WERI-Rb-1 (cell line): Measurements from ENCODE around the gene AURKA.

ENCODE experiments used
- DNase-seq: peaks from one replicate; pipeline ENCODE4 v3.0.0-alpha.2; 2020
- H3K27ac ChIP-seq: fragments of 250-450 bp; sonication (Bioruptor Pico); 2 replicates; pipeline ENCODE4 v1.5.1; 2020; ENCODE audit warnings: mild to moderate bottlenecking, moderate library complexity
- H3K27me3 ChIP-seq: fragments of 250-450 bp; sonication (Bioruptor Pico); 2 replicates; pipeline ENCODE4 v1.5.1; 2021; ENCODE audit warnings: mild to moderate bottlenecking, low read depth, moderate library complexity; ENCODE audit not compliant: insufficient read depth, severe bottlenecking
- H3K36me3 ChIP-seq: fragments of 250-450 bp; sonication (Bioruptor Pico); 2 replicates; pipeline ENCODE4 v1.5.1; 2020; ENCODE audit warnings: mild to moderate bottlenecking, moderate library complexity
- H3K4me3 ChIP-seq: 2 replicates; pipeline ENCODE4 v1.5.1; 2011; ENCODE audit warnings: low read depth, mild to moderate bottlenecking, control low read depth, low read length
- H3K9me3 ChIP-seq: fragments of 250-450 bp; sonication (Bioruptor Pico); 2 replicates; pipeline ENCODE4 v1.5.1; 2021; ENCODE audit warnings: mild to moderate bottlenecking, moderate library complexity; ENCODE audit not compliant: severe bottlenecking
- CTCF ChIP-seq: IDR thresholded peaks from 2 replicates; pipeline ENCODE4 v1.5.1; 2011; ENCODE audit warnings: low read depth, mild to moderate bottlenecking, control low read depth, inconsistent platforms, low read length

AURKA gene

GRCh38 chr20:56424931-56425330, 32.9 kb upstream of the AURKA start:
- no peaks in the 10 kb centered on the region for H3K36me3 ChIP-seq
- no peak overlapping the region for H3K27ac ChIP-seq
- H3K4me3 ChIP-seq, result no peak overlapping the region
- TF ChIP-seq CTCF, result no peak
- DNase-seq, result no peak
- H3K9me3 ChIP-seq, result no peaks in the 10 kb centered on the region
- peaks cover 77% of the 10 kb centered on the region for H3K27me3 ChIP-seq

DNA sequence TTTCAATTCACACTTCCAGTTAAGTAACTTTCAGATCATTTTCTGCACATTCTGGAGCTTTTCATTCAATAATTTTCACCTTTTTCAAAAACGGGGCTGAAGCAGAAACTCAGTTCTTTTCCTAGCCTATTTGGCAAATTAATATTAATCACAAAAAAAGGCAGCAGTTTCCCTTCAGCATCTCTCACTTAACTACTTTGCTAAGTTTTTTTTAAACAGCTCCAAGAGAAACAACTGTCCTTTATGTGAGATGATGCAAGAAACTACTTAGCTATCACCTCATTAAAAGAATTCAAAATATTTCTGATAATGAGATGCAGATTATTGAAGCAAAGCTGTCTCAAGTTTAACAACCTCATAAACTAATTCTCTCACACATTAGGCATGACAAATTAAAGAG, 31.9 kb upstream of the AURKA start:
- Histone ChIP-seq H3K4me3 (no peak overlapping the region), H3K27ac (no peak overlapping the region), H3K9me3 (no peaks in the 10 kb centered on the region), H3K27me3 (peaks cover 67% of the 10 kb centered on the region), H3K36me3 (no peaks in the 10 kb centered on the region)
- TF ChIP-seq CTCF, result no peak
- no peak for DNase-seq

DNA sequence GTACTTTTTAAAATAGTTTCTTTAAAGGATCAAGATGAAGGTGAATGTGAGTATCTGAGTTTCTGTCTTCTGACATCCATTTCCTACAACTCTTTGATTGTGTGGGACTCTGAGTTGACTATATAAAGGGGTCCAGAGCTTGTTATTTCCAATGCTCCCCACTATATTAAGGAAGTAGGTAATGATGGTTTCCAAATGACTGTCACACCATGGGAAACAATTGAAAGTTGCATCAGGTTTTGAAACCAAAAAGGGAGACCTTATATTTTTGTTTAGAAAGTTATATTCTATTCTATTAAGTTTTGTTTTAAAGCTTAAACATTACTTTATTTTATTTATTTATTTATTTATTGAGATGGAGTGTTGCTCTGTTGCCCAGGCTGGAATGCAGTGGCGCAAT, 31.2 kb upstream of the AURKA start:
- Histone ChIP-seq H3K27me3 (peaks cover 62% of the 10 kb centered on the region), H3K36me3 (no peaks in the 10 kb centered on the region), H3K27ac (no peak overlapping the region), H3K4me3 (no peak overlapping the region), H3K9me3 (no peaks in the 10 kb centered on the region)
- TF ChIP-seq CTCF, result no peak
- no peak for DNase-seq

GRCh38 chr20:56422824-56423189, 30.8 kb upstream of the AURKA start:
- Histone ChIP-seq H3K4me3 (no peak overlapping the region), H3K36me3 (no peaks in the 10 kb centered on the region), H3K9me3 (no peaks in the 10 kb centered on the region), H3K27ac (no peak overlapping the region), H3K27me3 (peaks cover 58% of the 10 kb centered on the region)
- no peak for DNase-seq
- TF ChIP-seq CTCF, result no peak

DNA sequence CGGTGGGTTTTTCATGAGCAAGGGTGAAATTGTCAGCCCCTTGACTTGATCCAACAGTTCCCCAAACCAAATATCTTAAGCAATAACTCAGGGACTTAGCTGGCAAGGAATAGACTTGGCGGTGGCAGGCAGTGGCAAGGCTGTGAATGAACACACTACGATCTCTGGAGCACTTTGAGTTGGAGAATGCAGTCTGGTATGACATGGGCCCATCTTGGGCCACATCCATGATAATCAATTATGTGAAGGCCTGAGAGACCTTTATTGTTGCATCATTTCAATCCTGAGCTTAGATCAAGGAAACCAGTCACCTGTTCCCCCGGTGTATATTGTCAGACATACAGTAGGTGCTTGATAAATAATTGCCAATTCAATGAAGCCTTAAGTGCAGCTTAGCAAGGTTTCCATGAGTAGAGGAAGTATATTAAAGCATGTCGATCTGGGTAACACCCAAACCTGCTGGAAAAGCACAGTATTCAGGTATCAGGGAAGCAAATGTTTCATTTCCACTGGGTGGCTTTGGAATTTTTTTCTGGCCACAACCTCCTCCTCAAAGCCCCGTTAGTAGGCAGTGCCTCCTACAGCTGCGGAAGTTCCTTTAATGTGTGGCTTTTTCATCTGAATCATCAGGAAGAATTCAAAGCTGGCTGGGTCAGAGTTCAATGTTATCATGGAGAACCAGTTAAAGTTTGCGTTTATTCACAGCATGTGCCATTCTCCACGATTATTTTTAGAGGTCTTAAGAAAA, 30.2 kb upstream of the AURKA start:
- Histone ChIP-seq H3K9me3 (no peaks in the 10 kb centered on the region), H3K36me3 (no peaks in the 10 kb centered on the region), H3K4me3 (no peak overlapping the region), H3K27ac (no peak overlapping the region), H3K27me3 (peaks cover 52% of the 10 kb centered on the region)
- no peak for TF ChIP-seq CTCF
- DNase-seq, result no peak

DNA sequence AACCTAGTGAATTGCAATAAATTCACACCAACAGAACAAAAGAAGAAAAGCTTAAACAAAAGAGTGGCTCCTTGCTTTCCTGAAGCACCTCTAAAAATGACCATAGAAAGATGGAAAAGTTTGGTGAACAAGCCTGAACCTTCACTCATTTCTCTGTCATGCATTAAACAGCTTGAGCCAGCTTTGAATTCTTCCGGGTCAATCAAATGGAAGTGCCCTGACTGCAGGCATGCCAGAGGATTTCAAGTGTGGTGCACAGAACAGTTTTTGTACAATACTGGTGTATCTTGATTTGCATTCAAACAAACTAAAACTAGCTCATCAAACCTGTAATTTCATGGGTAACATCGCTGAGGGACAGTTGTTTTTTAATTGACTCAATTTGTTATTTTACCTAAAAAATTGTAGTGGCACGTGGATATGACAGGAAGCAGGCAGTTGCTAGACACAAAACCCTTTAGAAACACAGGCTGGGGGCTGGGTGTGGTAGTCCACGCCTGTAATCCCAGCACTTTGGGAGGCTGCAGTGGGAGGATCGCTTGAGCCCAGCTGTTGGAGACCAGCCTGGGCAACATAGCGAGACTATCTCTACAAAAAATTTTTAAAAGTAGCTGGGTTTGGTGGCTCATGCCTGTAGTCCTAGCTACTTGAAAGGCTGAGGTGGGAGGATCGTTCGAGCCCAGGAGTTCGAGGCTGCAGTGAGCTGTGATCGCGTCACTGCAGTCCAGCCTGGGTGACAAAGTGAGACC, 29.1 kb upstream of the AURKA start:
- Histone ChIP-seq H3K36me3 (no peaks in the 10 kb centered on the region), H3K9me3 (no peaks in the 10 kb centered on the region), H3K27ac (no peak overlapping the region), H3K27me3 (peaks cover 43% of the 10 kb centered on the region), H3K4me3 (no peak overlapping the region)
- no peak for DNase-seq
- TF ChIP-seq CTCF, result no peak
